Uterus (tissue), 2 donors: Measurements from ENCODE around the gene MYOD1.

Source experiments
- POLR2A ChIP-seq, 2 donors: fragments of 450-650 bp; IDR thresholded peaks; one replicate each; pipeline ENCODE4 v1.6.1; 2016; ENCODE audit warnings: antibody characterized with exemption in 2 of 2, mild to moderate bottlenecking in 1 of 2, moderate library complexity in 1 of 2
- TF ChIP-seq, protein P1 (sequence below), 4 experiments: fragments of 200-600 bp in 2 of 4; fragments of 450-650 bp in 2 of 4; sonication (generic) in 2 of 4; IDR thresholded peaks; one replicate each; pipeline ENCODE4 v1.5.1; 2016 to 2019; ENCODE audit warnings: antibody characterized with exemption in 4 of 4, mild to moderate bottlenecking in 2 of 4, moderate library complexity in 1 of 4

DNA sequence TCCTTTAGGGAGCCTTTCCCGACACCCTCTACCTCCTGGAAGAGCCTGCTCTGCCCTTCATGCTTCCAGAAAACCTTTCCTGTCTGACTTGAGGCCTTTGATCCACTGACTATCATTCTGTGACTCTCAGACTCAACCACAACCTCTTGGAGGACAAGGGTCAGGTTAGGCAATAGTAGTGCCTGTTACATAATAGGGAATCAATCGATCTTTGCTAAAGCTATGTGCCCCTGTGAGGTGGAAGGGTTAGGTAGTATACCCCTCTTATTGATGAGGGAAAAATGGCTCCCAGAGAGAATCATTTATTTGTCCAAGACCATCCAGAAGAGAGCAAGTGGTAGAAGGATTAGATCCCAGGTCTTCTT, 31.4 kb downstream of the MYOD1 start:
- TF ChIP-seq, protein P1, sequence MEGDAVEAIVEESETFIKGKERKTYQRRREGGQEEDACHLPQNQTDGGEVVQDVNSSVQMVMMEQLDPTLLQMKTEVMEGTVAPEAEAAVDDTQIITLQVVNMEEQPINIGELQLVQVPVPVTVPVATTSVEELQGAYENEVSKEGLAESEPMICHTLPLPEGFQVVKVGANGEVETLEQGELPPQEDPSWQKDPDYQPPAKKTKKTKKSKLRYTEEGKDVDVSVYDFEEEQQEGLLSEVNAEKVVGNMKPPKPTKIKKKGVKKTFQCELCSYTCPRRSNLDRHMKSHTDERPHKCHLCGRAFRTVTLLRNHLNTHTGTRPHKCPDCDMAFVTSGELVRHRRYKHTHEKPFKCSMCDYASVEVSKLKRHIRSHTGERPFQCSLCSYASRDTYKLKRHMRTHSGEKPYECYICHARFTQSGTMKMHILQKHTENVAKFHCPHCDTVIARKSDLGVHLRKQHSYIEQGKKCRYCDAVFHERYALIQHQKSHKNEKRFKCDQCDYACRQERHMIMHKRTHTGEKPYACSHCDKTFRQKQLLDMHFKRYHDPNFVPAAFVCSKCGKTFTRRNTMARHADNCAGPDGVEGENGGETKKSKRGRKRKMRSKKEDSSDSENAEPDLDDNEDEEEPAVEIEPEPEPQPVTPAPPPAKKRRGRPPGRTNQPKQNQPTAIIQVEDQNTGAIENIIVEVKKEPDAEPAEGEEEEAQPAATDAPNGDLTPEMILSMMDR (IDR thresholded peaks at IDR 0.05): no peak
- no peak for TF ChIP-seq POLR2A (IDR thresholded peaks at IDR 0.05)
